Endothelial cell of umbilical vein (primary cell): Measurements from ENCODE around the gene GNAQ. TPM values are rescaled to one million over a fixed set of nuclear protein-coding genes. Genes with fewer than 3 reads are reported as not detected.

Experiments
- BruUV-seq: library from RNA; stranded (reverse); fragments of 400-500 nt; replicated peaks from 2 replicates; lab custom pipeline; 2021; lab: Mats Ljungman, UMichigan
- CTCF ChIA-PET: fragments of 300-600, 350-600 bp; sonication (Branson Sonifier 250); formaldehyde crosslinking; loops from one replicate; lab custom pipeline; 2021; ENCODE audit warnings: antibody characterized with exemption, inconsistent platforms; lab: Charles Lee
- POLR2A ChIA-PET: fragments of 300-600, 350-600 bp; sonication (Branson Sonifier 250); formaldehyde crosslinking; loops from one replicate; lab custom pipeline; 2021; ENCODE audit warnings: antibody characterized with exemption, inconsistent platforms; lab: Charles Lee
- DNase-seq: peaks from one replicate; pipeline ENCODE4 v3.0.0-alpha.2; 2011; ENCODE audit warnings: low read depth, low spot score
- FAIRE-seq: peaks from 2 replicates; lab custom pipeline; 2011; peaks lifted over from hg19 to GRCh38; lab: Jason Lieb, UNC
- H2AFZ ChIP-seq: 2 replicates; pipeline ENCODE4 v1.6.0; 2012; ENCODE audit warnings: low read depth, low read length, control low read depth, inconsistent platforms
- H3K27ac ChIP-seq: 2 replicates; pipeline ENCODE4 v1.5.1; 2011; ENCODE audit warnings: low read depth, mild to moderate bottlenecking, control low read depth, low read length, moderate library complexity; ENCODE audit not compliant: insufficient read depth
- H3K27me3 ChIP-seq, 2 experiments: 2 replicates each; pipeline versions ENCODE4 v1.6.0 to v1.6.1; 2011; ENCODE audit warnings: low read length in 2 of 2, mixed read lengths in 1 of 2; ENCODE audit not compliant: control insufficient read depth in 2 of 2, insufficient read depth in 2 of 2
- H3K36me3 ChIP-seq, 2 experiments: 2 replicates in 1 of 2; 3 replicates in 1 of 2; pipeline ENCODE4 v1.5.1; 2011; ENCODE audit warnings: low read length in 2 of 2, mild to moderate bottlenecking in 1 of 2, moderate library complexity in 1 of 2; ENCODE audit not compliant: control insufficient read depth in 2 of 2, insufficient read depth in 2 of 2; ENCODE audit errors: extremely low read depth in 1 of 2
- H3K4me1 ChIP-seq: 3 replicates; pipeline ENCODE4 v1.5.1; 2011; ENCODE audit warnings: mild to moderate bottlenecking, low read length; ENCODE audit not compliant: control insufficient read depth, insufficient read depth; ENCODE audit errors: extremely low read depth
- H3K4me2 ChIP-seq: 2 replicates; pipeline ENCODE4 v1.6.1; 2011; ENCODE audit warnings: low read length, control low read depth, mixed read lengths; ENCODE audit not compliant: insufficient read depth
- H3K4me3 ChIP-seq, 3 experiments: fragments of 200-600 bp in 1 of 3; sonication (generic), shearing (Covaris generic) in 1 of 3; replicated peaks in 1 of 3; 2 replicates each; pipeline ENCODE4 v1.5.1; 2011 to 2016; ENCODE audit warnings: control low read depth in 3 of 3, low read length in 3 of 3, mild to moderate bottlenecking in 2 of 3, inconsistent platforms in 1 of 3, low read depth in 1 of 3, moderate library complexity in 1 of 3; ENCODE audit not compliant: insufficient read depth in 1 of 3
- H3K79me2 ChIP-seq: 2 replicates; pipeline ENCODE4 v1.6.0; 2012; ENCODE audit warnings: low read length, inconsistent platforms; ENCODE audit not compliant: control insufficient read depth, insufficient read depth
- H3K9ac ChIP-seq: replicated peaks from 2 replicates; pipeline ENCODE3; 2011; ENCODE audit warnings: low read length, control low read depth; ENCODE audit not compliant: insufficient read depth; ENCODE audit errors: extremely low read depth
- H3K9me1 ChIP-seq: replicated peaks from 3 replicates; pipeline ENCODE4 v1.6.0; 2011; ENCODE audit warnings: mild to moderate bottlenecking, low read length; ENCODE audit not compliant: control insufficient read depth, insufficient read depth; ENCODE audit errors: extremely low read depth
- H3K9me3 ChIP-seq: replicated peaks from 2 replicates; pipeline ENCODE4 v1.5.1; 2012; ENCODE audit warnings: low read length, inconsistent platforms; ENCODE audit not compliant: control insufficient read depth, insufficient read depth
- H4K20me1 ChIP-seq: replicated peaks from 2 replicates; pipeline ENCODE3; 2011; ENCODE audit warnings: mild to moderate bottlenecking, low read length; ENCODE audit not compliant: control insufficient read depth, insufficient read depth; ENCODE audit errors: extremely low read depth
- CTCF ChIP-seq, 2 donors: IDR thresholded peaks; 1 replicate in 1 of 2; 2 replicates in 1 of 2; pipeline ENCODE4 v1.5.1; 2011; ENCODE audit warnings: low read length in 2 of 2, mild to moderate bottlenecking in 2 of 2, moderate library complexity in 2 of 2, control low read depth in 1 of 2, inconsistent platforms in 1 of 2, low read depth in 1 of 2; ENCODE audit not compliant: insufficient read depth in 1 of 2; ENCODE audit errors: extremely low read depth in 1 of 2
- EZH2 ChIP-seq: IDR thresholded peaks from 2 replicates; pipeline ENCODE4 v1.6.1; 2012; ENCODE audit warnings: borderline replicate concordance, low read depth, mild to moderate bottlenecking, moderate library complexity, low read length, inconsistent platforms; ENCODE audit not compliant: severe bottlenecking
- FOS ChIP-seq: IDR thresholded peaks from 2 replicates; pipeline ENCODE4 v1.6.1; 2011; ENCODE audit warnings: mild to moderate bottlenecking, low read length, moderate library complexity, borderline replicate concordance; ENCODE audit not compliant: insufficient read depth
- GATA2 ChIP-seq: IDR thresholded peaks from 2 replicates; pipeline ENCODE4 v1.7.0; 2011; ENCODE audit warnings: low read depth, mild to moderate bottlenecking, moderate library complexity, mixed read lengths, low read length; ENCODE audit not compliant: insufficient read length, insufficient read depth
- JUN ChIP-seq: IDR thresholded peaks from 2 replicates; pipeline ENCODE4 v1.6.1; 2011; ENCODE audit warnings: borderline replicate concordance, low read depth; ENCODE audit not compliant: insufficient read length, insufficient read depth
- MAX ChIP-seq: IDR thresholded peaks from 2 replicates; pipeline ENCODE4 v1.6.1; 2011; ENCODE audit not compliant: insufficient read depth, insufficient read length
- MYC ChIP-seq: IDR thresholded peaks from one replicate; pipeline ENCODE4 v1.6.1; 2011; ENCODE audit warnings: mild to moderate bottlenecking, low read depth, low read length
- POLR2A ChIP-seq: IDR thresholded peaks from 2 replicates; pipeline ENCODE4 v1.6.1; 2012; ENCODE audit warnings: low read depth, mild to moderate bottlenecking, control low read depth, low read length
- POLR2AphosphoS5 ChIP-seq: IDR thresholded peaks from 2 replicates; pipeline ENCODE4 v1.6.1; 2012; ENCODE audit warnings: low read depth, mild to moderate bottlenecking, control low read depth, low read length, moderate library complexity; ENCODE audit not compliant: insufficient read depth
- dilution Hi-C: fragments of 300-500 bp; cut with MboI; formaldehyde crosslinking; loops from one replicate; pipeline ENCODE4 v1.15.0; 2019; ENCODE audit warnings: low sequenced_read_pairs; ENCODE audit not compliant: extremely low pct_ligation_motif_present
- intact Hi-C: fragments of 100-400 bp; cut with micrococcal nuclease; formaldehyde crosslinking; loops from one replicate; pipeline ENCODE4 v1.10.0; 2022
- polyA plus RNA-seq, 4 experiments: library from polyadenylated mRNA; depleted of rRNA in 3 of 4; stranded (reverse) in 3 of 4; unstranded in 1 of 4; fragments of >200 nt; gene quantifications; 2 replicates each; pipeline versions ENCODE4 v1.2.1 to v1.2.3, GENCODE V29; 2011 to 2012; ENCODE audit warnings: missing spikeins in 1 of 4
- total RNA-seq: library from RNA; stranded (reverse); gene quantifications from 2 replicates; pipeline ENCODE4 v1.2.3, GENCODE V29; 2021

The GNAQ gene
- total and polyA plus RNA-seq, 2 donors (not counting 3 experiments of a cell fraction or from before 2014, with no cell fraction given), result 26.1 to 67.3 TPM

- POLR2A ChIA-PET, result no interaction called here
- DNase-seq, result peak; percentile 80
- H3K4me3 ChIP-seq, result no peak overlapping the region
- no peak overlapping the region for H2AFZ ChIP-seq
- no TSS peak for BruUV-seq
- no peaks in the 10 kb centered on the region for H3K79me2 ChIP-seq
- H3K36me3 ChIP-seq, result no peaks in the 10 kb centered on the region
- H3K4me1 ChIP-seq, result peaks cover 17% of the 10 kb centered on the region
- no peaks in the 10 kb centered on the region for H3K9me1 ChIP-seq
- no peaks in the 10 kb centered on the region for H3K27me3 ChIP-seq
- no peaks in the 10 kb centered on the region for H4K20me1 ChIP-seq
- TF ChIP-seq MAX, result peak; percentile 61
- peak; percentile 61 for TF ChIP-seq JUN
- TF ChIP-seq MYC, result no peak
- TF ChIP-seq GATA2, result no peak
- no peak for TF ChIP-seq FOS
- TF ChIP-seq POLR2AphosphoS5, result peak; percentile 14
- TF ChIP-seq CTCF (IDR thresholded peaks at IDR 0.05; ENCODE audit: extremely low read depth in 1 of 2, insufficient read depth in 1 of 2, low read depth in 1 of 2, low read length in 2 of 2), result no peak
- TF ChIP-seq EZH2, result no peak
- no peak for TF ChIP-seq POLR2A
- intact Hi-C loops (loop anchor here (1.0 to 5.0 kb wide), 4 partner anchors 38 to 268 kb away; no protein-coding TSS in a partner anchor), dilution Hi-C loops (no loop called here)
- no peaks in the 10 kb centered on the region for H3K9me3 ChIP-seq
- peak overlapping the region; percentile 54 for H3K27ac ChIP-seq
- CTCF ChIA-PET, result interaction anchor here (0.8 to 0.9 kb wide), 2 partner anchors 18 to 208 kb away, joined by 3 read pairs; no protein-coding TSS in a partner anchor
- no peak overlapping the region for H3K9ac ChIP-seq
- peak; percentile 64 for FAIRE-seq
- H3K4me2 ChIP-seq, result peak overlapping the region; percentile 48
These were observed 262.4 kb downstream of the GNAQ start for GRCh38 chr9:77769246-77769645.
